Measurements from ENCODE around the gene TBX2.

Gene TBX2

GRCh38 chr17:61376931-61377838, 22.5 kb upstream of the TBX2 start (continued):
- no peak for TF ChIP-seq ZNF449 (tag by site-specific recombination; IDR thresholded peaks at IDR 0.05)
- no peak for TF ChIP-seq YY2 (tag by site-specific recombination; IDR thresholded peaks at IDR 0.05)
- TF ChIP-seq ZNF830 (tag by site-specific recombination; IDR thresholded peaks at IDR 0.05; ENCODE audit: low read depth): no peak
- TF ChIP-seq ZNF521 (tag by site-specific recombination; IDR thresholded peaks at IDR 0.05): no peak
- no peak for TF ChIP-seq ZNF146 (tag by site-specific recombination; IDR thresholded peaks at IDR 0.05)
- no peak for TF ChIP-seq ZNF501 (tag by site-specific recombination; IDR thresholded peaks at IDR 0.05)
- TF ChIP-seq RBAK (tag by site-specific recombination; IDR thresholded peaks at IDR 0.05): no peak

- ChIA-PET POLR2A (no interaction called here), CTCF (interaction anchor here (0.6 kb wide), 1 partner anchor 663 kb away, joined by 5 read pairs; no protein-coding TSS in a partner anchor)
- no peak overlapping the region for H3K27ac ChIP-seq (ENCODE audit: extremely low read depth, low read depth, low read length)
- H3K9me3 ChIP-seq (ENCODE audit: control insufficient read depth, insufficient read depth, low read depth, low read length): no peaks in the 10 kb centered on the region
- H3K4me1 ChIP-seq (ENCODE audit: control insufficient read depth, insufficient read depth, low read length): no peaks in the 10 kb centered on the region
- no peak overlapping the region for H3K4me3 ChIP-seq (ENCODE audit: low read depth, low read length)
- TF ChIP-seq ZNF112 (tag by site-specific recombination; IDR thresholded peaks at IDR 0.05) (no peak), ZNF449 (tag by site-specific recombination; IDR thresholded peaks at IDR 0.05) (peak; percentile 94)
- H3K36me3 ChIP-seq (ENCODE audit: control insufficient read depth in 2 of 2, insufficient read depth in 1 of 2, low read length in 2 of 2): no peaks in the 10 kb centered on the region
Observed at GRCh38 chr17:61378658-61379456, 20.8 kb upstream of the TBX2 start.

- ChIA-PET POLR2A (no interaction called here), CTCF (interaction anchor here (0.6 to 2.4 kb wide), 2 partner anchors 10 to 664 kb away, joined by 5 to 13 read pairs; no protein-coding TSS in a partner anchor)
- H3K9me3 ChIP-seq (ENCODE audit: control insufficient read depth, insufficient read depth, low read depth, low read length): no peaks in the 10 kb centered on the region
- H3K4me1 ChIP-seq (ENCODE audit: control insufficient read depth, insufficient read depth, low read length): no peaks in the 10 kb centered on the region
- no peak overlapping the region for H3K4me3 ChIP-seq (ENCODE audit: low read depth, low read length)
- no peak for TF ChIP-seq ZNF174 (tag by site-specific recombination; IDR thresholded peaks at IDR 0.05)
- no peak for TF ChIP-seq ZNF341 (tag by site-specific recombination; IDR thresholded peaks at IDR 0.05; ENCODE audit: low read depth)
- no peak for TF ChIP-seq CTCF (tag by site-specific recombination; IDR thresholded peaks at IDR 0.05)
- no peak for TF ChIP-seq ZNF16 (tag by site-specific recombination; IDR thresholded peaks at IDR 0.05; ENCODE audit: low read depth)
- no peak for TF ChIP-seq ZNF629 (tag by site-specific recombination; IDR thresholded peaks at IDR 0.05)
- TF ChIP-seq ZNF37A (tag by site-specific recombination; IDR thresholded peaks at IDR 0.05): no peak
- H3K27ac ChIP-seq (ENCODE audit: extremely low read depth, low read depth, low read length): no peak overlapping the region
- H3K36me3 ChIP-seq (ENCODE audit: control insufficient read depth in 2 of 2, insufficient read depth in 1 of 2, low read length in 2 of 2): no peaks in the 10 kb centered on the region
Observed at GRCh38 chr17:61379457-61380216, 20.0 kb upstream of the TBX2 start.
